ENCODE results near the gene NAA10. TPM values are rescaled to one million over a fixed set of nuclear protein-coding genes. Genes with fewer than 3 reads are reported as not detected.

The NAA10 gene
- total RNA-seq, 1 donor from 2014 or later = 116 TPM

DNA sequence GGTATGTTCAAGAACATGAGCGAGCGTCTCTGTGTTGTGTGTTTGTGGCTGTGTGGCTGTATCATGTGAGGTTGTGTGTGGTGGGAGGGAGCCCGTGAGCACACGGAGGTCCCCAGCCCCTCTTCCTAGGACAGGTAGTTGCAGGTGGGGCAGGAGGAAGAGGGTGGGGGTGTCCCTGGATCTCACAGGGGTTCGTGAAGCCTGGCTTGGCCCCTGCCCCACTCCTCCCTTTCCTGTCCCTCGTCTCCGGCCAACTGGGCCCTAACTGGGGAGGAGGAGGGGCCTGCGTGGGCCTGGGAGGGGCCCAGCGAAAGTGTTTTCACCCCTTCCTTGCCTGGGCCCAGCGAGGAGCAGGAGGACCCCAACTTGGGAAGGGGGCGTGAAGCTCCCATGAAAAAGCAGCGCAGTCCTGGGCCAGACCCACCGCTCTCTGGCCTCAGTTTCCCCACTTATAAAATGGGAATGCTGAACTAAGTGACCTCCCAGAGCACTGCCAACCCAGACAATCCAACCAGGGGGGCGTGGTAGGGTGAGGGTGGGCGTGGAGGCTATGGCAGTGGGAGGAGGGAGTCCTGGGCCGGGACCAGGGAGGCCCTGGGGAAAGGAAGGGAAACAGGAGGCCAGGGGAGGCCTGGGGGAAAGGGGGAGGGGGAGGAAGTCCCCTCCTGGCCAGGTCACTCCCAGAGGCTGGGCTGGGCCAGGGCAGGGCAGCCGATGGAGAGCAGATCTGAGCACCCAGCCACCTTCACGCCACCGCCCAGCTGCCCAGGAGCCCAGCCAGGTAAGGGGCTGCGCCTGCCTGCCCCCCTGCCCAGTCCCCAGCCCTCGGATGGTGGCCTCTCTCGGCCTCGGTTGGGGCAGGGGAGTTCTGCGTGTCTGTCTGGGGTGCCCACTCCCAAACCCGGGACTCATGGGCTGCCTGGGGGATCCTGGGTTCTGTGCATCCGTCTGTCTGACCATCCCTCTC lies 30.6 kb downstream of the NAA10 start, which contains the start of gene AVPR2:
Gene AVPR2, plus strand, starts transcription at position 683 of the 967 bp plus-strand sequence. CDS start 473 bp downstream, outside the sequence.
- Mint-ChIP-seq H3K36me3 (ENCODE audit: low read depth) (peaks cover 4% of the 10 kb centered on the region), H3K4me3 (no peak within 1 kb of the TSS), H3K4me1 (peaks cover 22% of the 10 kb centered on the region), H3K27ac (ENCODE audit: unreplicated experiment) (no peak within 1 kb of the TSS), H3K9me3 (peaks cover 3% of the 10 kb centered on the region), H3K27me3 (ENCODE audit: low read depth) (no peaks in the 10 kb centered on the region)
- TF ChIP-seq, protein P1, sequence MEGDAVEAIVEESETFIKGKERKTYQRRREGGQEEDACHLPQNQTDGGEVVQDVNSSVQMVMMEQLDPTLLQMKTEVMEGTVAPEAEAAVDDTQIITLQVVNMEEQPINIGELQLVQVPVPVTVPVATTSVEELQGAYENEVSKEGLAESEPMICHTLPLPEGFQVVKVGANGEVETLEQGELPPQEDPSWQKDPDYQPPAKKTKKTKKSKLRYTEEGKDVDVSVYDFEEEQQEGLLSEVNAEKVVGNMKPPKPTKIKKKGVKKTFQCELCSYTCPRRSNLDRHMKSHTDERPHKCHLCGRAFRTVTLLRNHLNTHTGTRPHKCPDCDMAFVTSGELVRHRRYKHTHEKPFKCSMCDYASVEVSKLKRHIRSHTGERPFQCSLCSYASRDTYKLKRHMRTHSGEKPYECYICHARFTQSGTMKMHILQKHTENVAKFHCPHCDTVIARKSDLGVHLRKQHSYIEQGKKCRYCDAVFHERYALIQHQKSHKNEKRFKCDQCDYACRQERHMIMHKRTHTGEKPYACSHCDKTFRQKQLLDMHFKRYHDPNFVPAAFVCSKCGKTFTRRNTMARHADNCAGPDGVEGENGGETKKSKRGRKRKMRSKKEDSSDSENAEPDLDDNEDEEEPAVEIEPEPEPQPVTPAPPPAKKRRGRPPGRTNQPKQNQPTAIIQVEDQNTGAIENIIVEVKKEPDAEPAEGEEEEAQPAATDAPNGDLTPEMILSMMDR (conservative IDR thresholded peaks at IDR 0.05) = no peak
- no peak for DNase-seq (ENCODE audit: low read depth, low spot score)

DNA sequence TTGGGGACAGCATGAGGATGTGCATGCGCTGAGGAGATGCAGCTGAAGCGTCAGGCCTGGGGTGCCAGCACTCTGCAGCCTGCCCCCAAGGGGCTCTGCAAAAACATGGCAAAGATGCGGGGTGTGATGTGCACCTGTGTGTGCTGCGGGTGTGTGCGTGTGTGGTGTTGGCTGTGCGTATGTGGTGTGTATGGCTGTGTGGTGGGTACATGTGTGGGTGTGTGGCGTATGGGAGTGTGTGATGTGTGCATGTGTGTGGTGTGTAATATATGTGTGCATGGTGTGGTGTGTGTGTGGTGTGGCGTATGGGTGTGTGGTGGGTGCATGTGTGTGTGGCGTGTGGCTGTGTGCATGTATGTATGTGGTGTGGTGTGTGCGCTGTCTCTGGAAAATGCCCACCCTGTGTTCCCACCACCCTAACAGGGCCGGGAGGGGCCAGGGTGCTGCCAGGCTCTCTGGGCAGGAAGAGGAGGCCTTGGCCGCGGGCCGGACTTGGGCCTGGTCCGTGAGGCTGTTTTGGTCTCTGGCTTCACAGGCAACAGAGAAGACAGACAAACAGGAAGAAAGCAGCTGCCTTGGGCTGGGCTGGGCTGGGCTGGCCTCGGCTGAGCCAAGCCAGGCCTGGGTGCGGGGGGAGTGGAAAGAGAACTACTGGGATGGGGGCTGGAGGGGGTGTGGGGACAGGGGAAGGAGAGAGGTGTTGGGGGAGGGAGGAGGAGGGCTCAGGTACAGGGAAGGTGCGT lies 31.4 kb downstream of the NAA10 start:
- H3K9me3 Mint-ChIP-seq = peaks cover 4% of the 10 kb centered on the region
- TF ChIP-seq, protein P1 (conservative IDR thresholded peaks at IDR 0.05) = no peak
- no peak overlapping the region for H3K27ac Mint-ChIP-seq (ENCODE audit: unreplicated experiment)
- H3K4me1 Mint-ChIP-seq = peaks cover 22% of the 10 kb centered on the region
- no peak for DNase-seq (ENCODE audit: low read depth, low spot score)
- peaks cover 4% of the 10 kb centered on the region for H3K36me3 Mint-ChIP-seq (ENCODE audit: low read depth)
- H3K4me3 Mint-ChIP-seq = no peak overlapping the region
- H3K27me3 Mint-ChIP-seq (ENCODE audit: low read depth) = no peaks in the 10 kb centered on the region

DNA sequence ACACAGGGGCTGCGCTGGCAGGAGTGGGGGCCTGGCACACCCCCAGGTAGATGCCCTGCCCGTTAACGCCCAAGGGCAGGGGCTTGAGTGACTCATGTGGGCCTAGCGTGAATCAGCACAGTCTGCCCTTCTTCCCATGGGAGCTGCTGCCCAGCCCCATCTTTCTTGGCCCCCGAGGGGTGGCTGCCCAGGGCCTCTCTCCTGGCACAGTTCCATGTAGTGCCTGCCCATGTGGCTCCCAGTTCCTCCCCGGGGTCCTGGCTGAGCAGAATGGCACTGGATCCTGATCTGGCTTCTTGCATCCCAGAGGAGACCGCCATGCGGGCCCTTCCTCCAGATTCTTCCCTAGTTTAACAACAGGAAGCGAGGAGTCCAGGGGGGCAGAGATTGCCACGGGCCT lies 32.5 kb downstream of the NAA10 start:
- H3K4me1 Mint-ChIP-seq = peaks cover 22% of the 10 kb centered on the region
- H3K9me3 Mint-ChIP-seq = peaks cover 5% of the 10 kb centered on the region
- H3K27ac Mint-ChIP-seq (ENCODE audit: unreplicated experiment) = no peak overlapping the region
- no peak overlapping the region for H3K4me3 Mint-ChIP-seq
- no peaks in the 10 kb centered on the region for H3K27me3 Mint-ChIP-seq (ENCODE audit: low read depth)
- H3K36me3 Mint-ChIP-seq (ENCODE audit: low read depth) = peaks cover 4% of the 10 kb centered on the region
- DNase-seq (ENCODE audit: low read depth, low spot score) = no peak
- TF ChIP-seq, protein P1 (conservative IDR thresholded peaks at IDR 0.05) = no peak

DNA sequence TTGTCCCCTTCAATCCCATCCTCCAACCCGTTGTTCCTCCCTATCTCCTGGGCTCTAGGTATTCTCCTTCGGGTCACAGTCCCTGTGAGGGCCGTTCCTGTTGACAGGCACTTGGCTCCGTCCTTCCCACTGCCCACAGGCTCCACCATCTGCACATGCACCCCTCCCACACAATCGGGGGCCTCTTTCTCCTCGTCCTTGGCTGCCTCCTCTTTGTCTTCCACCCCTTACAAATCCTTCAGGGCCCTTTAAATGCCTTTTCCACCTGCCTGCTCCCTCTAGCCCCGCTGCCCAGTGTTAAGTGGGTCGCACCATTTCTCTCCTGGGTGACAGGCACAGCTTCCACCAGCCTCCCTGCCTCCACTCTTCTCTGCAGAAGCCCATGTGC lies 33.1 kb downstream of the NAA10 start:
- no peak overlapping the region for H3K4me3 Mint-ChIP-seq
- peaks cover 4% of the 10 kb centered on the region for H3K36me3 Mint-ChIP-seq (ENCODE audit: low read depth)

More for the DNA sequence above, 33.1 kb downstream of the NAA10 start:
- TF ChIP-seq, protein P1 (conservative IDR thresholded peaks at IDR 0.05) = no peak
- DNase-seq (ENCODE audit: low read depth, low spot score) = no peak
- H3K27ac Mint-ChIP-seq (ENCODE audit: unreplicated experiment) = peak overlapping the region; percentile 87
- H3K27me3 Mint-ChIP-seq (ENCODE audit: low read depth) = no peaks in the 10 kb centered on the region
- peaks cover 22% of the 10 kb centered on the region for H3K4me1 Mint-ChIP-seq
- H3K9me3 Mint-ChIP-seq = peaks cover 5% of the 10 kb centered on the region

Data from neural crest cell (in vitro differentiated cells).